Stimulated activated CD4-positive, alpha-beta T cell treated with anti-CD3 and anti-CD28 coated beads, Interleukin-2, amount 100 ng/mL, for 4 hours (primary cell): ENCODE measurements around the gene ZBTB47.

Experiments used
- DNase-seq: peaks from one replicate; pipeline ENCODE4 v3.0.0-alpha.2; 2020; ENCODE audit warnings: low read depth

Gene ZBTB47

DNA sequence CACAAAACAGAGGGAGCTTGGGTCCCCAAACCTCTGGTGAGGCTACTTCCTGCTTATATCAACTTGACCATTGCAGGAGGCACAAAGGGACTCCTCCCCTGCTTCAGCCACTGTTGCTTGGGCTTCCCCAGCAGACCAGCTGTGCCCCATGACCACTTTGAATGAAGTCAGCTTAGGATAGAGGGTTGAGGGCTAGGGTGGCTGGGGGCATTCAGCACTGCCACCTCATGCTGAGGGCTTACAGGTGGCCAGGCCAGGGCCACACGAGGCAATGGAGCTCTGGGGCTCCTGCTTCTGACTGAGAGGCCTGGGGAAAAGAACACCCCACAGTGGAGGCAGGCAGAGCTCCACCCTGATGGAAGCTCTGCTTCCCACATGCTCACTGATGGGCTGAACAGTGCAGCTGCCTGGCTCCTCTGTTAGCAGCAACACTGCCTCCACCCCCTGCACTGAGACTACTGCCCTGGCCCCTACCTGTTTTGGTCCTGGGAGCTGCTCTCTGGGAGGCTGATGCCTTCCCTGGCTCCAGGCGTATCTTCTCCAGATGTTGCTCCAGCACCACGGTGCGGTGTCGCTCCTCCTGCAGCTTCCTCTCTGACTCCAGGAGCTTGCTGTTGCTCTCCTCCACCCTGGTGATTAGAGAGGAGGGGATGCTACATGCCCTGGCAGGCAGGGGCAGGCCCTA is 59.3 kb downstream of the ZBTB47 start:
- no peak for DNase-seq

DNA sequence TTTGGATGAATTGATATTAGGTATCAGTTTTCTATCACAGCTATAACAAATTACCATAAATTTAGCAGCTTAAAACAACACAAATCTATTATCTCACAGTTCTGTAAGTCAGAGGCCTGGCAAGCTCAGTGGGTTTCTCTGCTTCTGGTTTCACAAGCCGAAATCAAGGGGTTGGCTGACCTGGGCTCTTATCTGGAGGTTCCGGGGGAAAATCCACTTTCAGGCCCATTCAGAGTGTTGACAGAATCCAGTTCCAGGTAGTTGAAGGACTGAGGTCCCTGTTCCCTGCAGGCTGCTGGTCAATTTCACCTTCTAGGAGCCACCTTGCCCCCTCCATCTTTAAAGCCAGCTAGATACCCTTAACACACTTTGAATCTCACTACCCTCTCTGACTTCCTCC is 60.2 kb downstream of the ZBTB47 start:
- DNase-seq: no peak

DNA sequence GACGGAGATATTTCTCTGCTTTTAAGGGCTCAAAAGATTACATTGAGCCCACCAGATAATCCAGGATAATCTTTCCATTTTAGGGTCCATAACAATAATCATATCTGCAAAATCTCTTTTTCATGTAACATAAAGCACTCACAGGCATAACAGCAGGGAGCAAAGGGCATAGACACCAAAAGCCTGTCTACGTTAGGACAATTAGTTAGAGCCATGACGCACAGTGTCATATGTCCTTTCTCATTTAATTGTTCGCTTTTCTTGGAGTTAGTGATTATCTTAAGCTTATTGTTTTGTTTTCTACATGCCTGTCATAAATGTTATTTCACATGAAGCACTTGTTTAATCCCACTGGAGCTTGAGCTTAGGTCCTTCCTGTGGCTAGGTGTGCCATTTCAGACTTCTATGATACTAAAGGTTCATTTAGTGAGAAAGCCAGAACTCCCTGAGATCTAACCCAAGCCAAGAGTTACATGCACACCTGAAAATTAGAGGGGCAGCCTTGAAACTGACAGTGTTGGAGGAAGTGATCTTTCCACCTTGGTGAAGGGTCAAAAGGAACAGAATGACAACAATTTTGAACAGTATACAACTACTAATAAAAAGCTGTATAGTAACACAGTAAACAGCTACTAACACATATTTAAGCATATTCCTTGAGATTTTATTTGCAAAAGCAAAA is 60.8 kb downstream of the ZBTB47 start:
- no peak for DNase-seq
